SU-DHL-6 (cell line): Measurements from ENCODE around the gene GYPC.

Experiments
- CTCF ChIP-seq: fragments of 200-600 bp; sonication (generic); IDR thresholded peaks from one replicate; pipeline ENCODE4 v1.5.1; 2017; ENCODE audit warnings: antibody characterized with exemption, mild to moderate bottlenecking, low read length, moderate library complexity; ENCODE audit not compliant: insufficient read depth, poor library complexity, severe bottlenecking
- EZH2phosphoT487 ChIP-seq: fragments of 200-600 bp; sonication (generic), shearing (Covaris generic); conservative IDR thresholded peaks from 2 replicates; pipeline ENCODE4 v1.6.1; 2018; ENCODE audit warnings: mild to moderate bottlenecking, antibody characterized with exemption, low read length, moderate library complexity, mixed read lengths

- TF ChIP-seq CTCF, result no peak
- TF ChIP-seq EZH2phosphoT487, result no peak
Measured at GRCh38 chr2:126639276-126639675, 16.7 kb upstream of the GYPC start.
